WTC11 (cell line): Measurements from ENCODE around the gene HOXD1. TPM values are rescaled to one million over a fixed set of nuclear protein-coding genes. Genes with fewer than 3 reads are reported as not detected.
A peak's percentile ranks its signal among the peaks of the same experiment; 100 is the strongest.

Source experiments
- ATAC-seq: fragments of 200-7000 bp; cut with Tn5 transposase; 2 replicates; pipeline ENCODE4 v1.10.0; 2021; ENCODE audit warnings: mild to moderate bottlenecking, moderate library complexity
- CTCF ChIA-PET: fragments of 300-600 bp; sonication (Branson Sonifier 250); formaldehyde crosslinking; loops from one replicate; lab custom pipeline; 2021; ENCODE audit warnings: antibody characterized with exemption; lab: Charles Lee
- POLR2A ChIA-PET: fragments of 350-600 bp; sonication (Branson Sonifier 250); formaldehyde crosslinking; loops from one replicate; lab custom pipeline; 2021; ENCODE audit warnings: antibody characterized with exemption; lab: Charles Lee
- DNase-seq: peaks from one replicate; pipeline ENCODE4 v3.0.0; 2021; ENCODE audit warnings: low spot score
- H3K27ac Mint-ChIP-seq: 2 replicates; pipeline ENCODE4 v1.8.0; 2021; ENCODE audit warnings: mixed read lengths
- H3K27me3 Mint-ChIP-seq: 2 replicates; pipeline ENCODE4 v1.8.0; 2021; ENCODE audit warnings: low read depth, mild to moderate bottlenecking, moderate library complexity, mixed read lengths
- H3K36me3 Mint-ChIP-seq: 2 replicates; pipeline ENCODE4 v1.8.0; 2021; ENCODE audit warnings: mixed read lengths
- H3K4me1 Mint-ChIP-seq: 2 replicates; pipeline ENCODE4 v1.8.0; 2022; ENCODE audit warnings: mixed read lengths
- H3K4me3 Mint-ChIP-seq: 2 replicates; pipeline ENCODE4 v1.8.0; 2021; ENCODE audit warnings: mild to moderate bottlenecking, moderate library complexity, mixed read lengths
- H3K9me3 Mint-ChIP-seq: 2 replicates; pipeline ENCODE4 v1.8.0; 2021; ENCODE audit warnings: mixed read lengths
- ESRRA ChIP-seq: sonication (generic); formaldehyde crosslinking; IDR thresholded peaks from 2 replicates; pipeline ENCODE4 v1.8.1; 2022; ENCODE audit warnings: mild to moderate bottlenecking, missing genetic modification reagents, borderline replicate concordance
- FOXJ3 ChIP-seq: sonication (generic); formaldehyde crosslinking; IDR thresholded peaks from 2 replicates; pipeline ENCODE4 v1.9.0; 2021; ENCODE audit warnings: missing genetic modification reagents, mild to moderate bottlenecking, borderline replicate concordance
- GABPB1 ChIP-seq: sonication (generic); formaldehyde crosslinking; IDR thresholded peaks from 2 replicates; pipeline ENCODE4 v1.8.1; 2023; ENCODE audit warnings: mild to moderate bottlenecking, missing genetic modification reagents
- GTF2I ChIP-seq: fragments of 250-450 bp; sonication (Bioruptor Pico); conservative IDR thresholded peaks from 2 replicates; pipeline ENCODE4 v1.4.0; 2021; ENCODE audit warnings: mild to moderate bottlenecking
- JAZF1 ChIP-seq: fragments of 250-450 bp; sonication (Bioruptor Pico); IDR thresholded peaks from 2 replicates; pipeline ENCODE4 v1.9.0; 2021; ENCODE audit warnings: moderate library complexity, mild to moderate bottlenecking, inconsistent platforms
- JUN ChIP-seq: sonication (generic); formaldehyde crosslinking; IDR thresholded peaks from 2 replicates; pipeline ENCODE4 v1.8.0; 2023; ENCODE audit warnings: mild to moderate bottlenecking, missing genetic modification reagents
- MYBL2 ChIP-seq: sonication (generic); formaldehyde crosslinking; IDR thresholded peaks from 2 replicates; pipeline ENCODE4 v1.8.1; 2023; ENCODE audit warnings: mild to moderate bottlenecking, moderate library complexity, missing genetic modification reagents
- NR2C2 ChIP-seq: sonication (generic); formaldehyde crosslinking; IDR thresholded peaks from 2 replicates; pipeline ENCODE4 v1.8.0; 2022; ENCODE audit warnings: mild to moderate bottlenecking, missing genetic modification reagents
- NR3C1 ChIP-seq: sonication (generic); formaldehyde crosslinking; conservative IDR thresholded peaks from 2 replicates; pipeline ENCODE4 v1.8.1; 2023; ENCODE audit warnings: low read depth, mild to moderate bottlenecking, missing genetic modification reagents
- PRRX2 ChIP-seq: fragments of 250-450 bp; sonication (Bioruptor Pico); IDR thresholded peaks from 2 replicates; pipeline ENCODE4 v1.8.0; 2021; ENCODE audit warnings: mild to moderate bottlenecking
- SMAD3 ChIP-seq: sonication (generic); formaldehyde crosslinking; IDR thresholded peaks from 2 replicates; pipeline ENCODE4 v1.8.0; 2022; ENCODE audit warnings: missing genetic modification reagents, mild to moderate bottlenecking, borderline replicate concordance
- SOX15 ChIP-seq: fragments of 250-450 bp; sonication (Bioruptor Pico); IDR thresholded peaks from 2 replicates; pipeline ENCODE4 v1.9.0; 2021; ENCODE audit warnings: mild to moderate bottlenecking
- SP1 ChIP-seq: sonication (generic); formaldehyde crosslinking; conservative IDR thresholded peaks from 2 replicates; pipeline ENCODE4 v1.8.1; 2022; ENCODE audit warnings: missing genetic modification reagents
- TCF7 ChIP-seq: sonication (generic); formaldehyde crosslinking; IDR thresholded peaks from 2 replicates; pipeline ENCODE4 v1.8.0; 2022; ENCODE audit warnings: mild to moderate bottlenecking, low read depth, missing genetic modification reagents, moderate library complexity
- TEAD1 ChIP-seq: sonication (generic); formaldehyde crosslinking; IDR thresholded peaks from 2 replicates; pipeline ENCODE4 v1.8.0; 2022; ENCODE audit warnings: mild to moderate bottlenecking, missing genetic modification reagents
- TEAD4 ChIP-seq: sonication (generic); formaldehyde crosslinking; IDR thresholded peaks from 2 replicates; pipeline ENCODE4 v1.8.0; 2022; ENCODE audit warnings: mild to moderate bottlenecking, missing genetic modification reagents
- ZNF219 ChIP-seq: sonication (generic); formaldehyde crosslinking; IDR thresholded peaks from 2 replicates; pipeline ENCODE4 v1.8.0; 2023; ENCODE audit warnings: missing genetic modification reagents, mild to moderate bottlenecking, borderline replicate concordance
- ZNF232 ChIP-seq: sonication (generic); formaldehyde crosslinking; IDR thresholded peaks from 2 replicates; pipeline ENCODE4 v1.8.0; 2022; ENCODE audit warnings: mild to moderate bottlenecking, missing genetic modification reagents
- ZNF263 ChIP-seq: sonication (generic); formaldehyde crosslinking; IDR thresholded peaks from 2 replicates; pipeline ENCODE4 v1.8.1; 2022; ENCODE audit warnings: low read depth, mild to moderate bottlenecking, moderate library complexity, missing genetic modification reagents
- total RNA-seq: library from RNA; stranded (reverse); gene quantifications from 3 replicates; pipeline ENCODE4 v1.2.3, GENCODE V29; 2021
- TF ChIP-seq, protein P1 (sequence below): fragments of 250-450 bp; sonication (Bioruptor Pico); IDR thresholded peaks from 2 replicates; pipeline ENCODE4 v2.1.2; 2022; ENCODE audit warnings: mild to moderate bottlenecking, moderate library complexity
- TF ChIP-seq, protein P2 (sequence below): sonication (generic); formaldehyde crosslinking; IDR thresholded peaks from 2 replicates; pipeline ENCODE4 v1.8.0; 2023; ENCODE audit warnings: mild to moderate bottlenecking, missing genetic modification reagents
- TF ChIP-seq, protein P3 (sequence below): sonication (generic); formaldehyde crosslinking; IDR thresholded peaks from 2 replicates; pipeline ENCODE4 v1.8.1; 2023; ENCODE audit warnings: mild to moderate bottlenecking, missing genetic modification reagents, borderline replicate concordance
- TF ChIP-seq, protein P4 (sequence below): sonication (generic); formaldehyde crosslinking; IDR thresholded peaks from 2 replicates; pipeline ENCODE4 v1.8.1; 2022; ENCODE audit warnings: low read depth, mild to moderate bottlenecking, moderate library complexity, missing genetic modification reagents, borderline replicate concordance
- TF ChIP-seq, protein P5 (sequence below): sonication (generic); formaldehyde crosslinking; IDR thresholded peaks from 2 replicates; pipeline ENCODE4 v1.8.1; 2022; ENCODE audit warnings: mild to moderate bottlenecking, missing genetic modification reagents, moderate library complexity, borderline replicate concordance
- TF ChIP-seq, protein P6 (sequence below): sonication (generic); formaldehyde crosslinking; conservative IDR thresholded peaks from 2 replicates; pipeline ENCODE4 v1.8.1; 2023; ENCODE audit warnings: mild to moderate bottlenecking, low read depth, missing genetic modification reagents, moderate library complexity

Gene HOXD1
- total RNA-seq, 1 experiment from 2014 or later, result 0.22 TPM

DNA sequence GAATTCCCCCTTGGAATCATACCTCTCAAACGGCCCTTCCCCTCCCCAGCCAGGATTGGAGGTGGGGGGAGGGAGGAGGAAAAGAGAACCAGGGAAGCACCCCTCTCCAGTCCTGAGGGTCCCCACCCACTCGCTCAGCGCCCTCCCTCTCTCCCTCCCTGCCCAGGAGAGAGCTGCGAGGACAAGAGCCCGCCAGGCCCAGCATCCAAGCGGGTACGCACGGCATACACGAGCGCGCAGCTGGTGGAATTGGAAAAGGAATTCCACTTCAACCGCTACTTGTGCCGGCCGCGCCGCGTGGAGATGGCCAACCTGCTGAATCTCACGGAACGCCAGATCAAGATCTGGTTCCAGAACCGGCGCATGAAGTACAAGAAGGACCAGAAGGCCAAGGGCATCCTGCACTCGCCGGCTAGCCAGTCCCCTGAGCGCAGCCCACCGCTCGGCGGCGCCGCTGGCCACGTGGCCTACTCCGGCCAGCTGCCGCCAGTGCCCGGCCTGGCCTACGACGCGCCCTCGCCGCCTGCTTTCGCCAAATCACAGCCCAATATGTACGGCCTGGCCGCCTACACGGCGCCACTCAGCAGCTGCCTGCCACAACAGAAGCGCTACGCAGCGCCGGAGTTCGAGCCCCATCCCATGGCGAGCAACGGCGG lies 17.0 kb upstream of the HOXD1 start:
- ChIA-PET POLR2A (interaction anchor here (1.8 kb wide), 1 partner anchor 11 kb away, joined by 7 read pairs; no protein-coding TSS in a partner anchor), CTCF (interaction anchor here (0.6 to 1.9 kb wide), 9 partner anchors 9 to 383 kb away, joined by 3 to 8 read pairs (median 4); no protein-coding TSS in a partner anchor)
- Mint-ChIP-seq H3K27ac (no peak overlapping the region), H3K27me3 (peaks cover 100% of the 10 kb centered on the region), H3K4me1 (peaks cover 35% of the 10 kb centered on the region), H3K4me3 (peak overlapping the region; percentile 66), H3K9me3 (no peaks in the 10 kb centered on the region), H3K36me3 (peaks cover 4% of the 10 kb centered on the region; the same call in 1 of the 2 replicates)
- peak; percentile 33 for ATAC-seq
- DNase-seq, result peak; percentile 62
- TF ChIP-seq SP1 (CRISPR knock-in tag) (0 out of 2 replicates have a peak, but pooled peaks have one; percentile 43), ZNF219 (CRISPR knock-in tag) (no peak), TCF7 (CRISPR knock-in tag) (peak; percentile 84; the same call in 1 of the 2 replicates), NR2C2 (CRISPR knock-in tag) (no peak), GABPB1 (CRISPR knock-in tag) (no peak), TEAD1 (CRISPR knock-in tag) (no peak), FOXJ3 (no peak), JAZF1 (CRISPR knock-in tag) (no peak), ZNF232 (CRISPR knock-in tag) (no peak), GTF2I (CRISPR knock-in tag) (no peak), ZNF263 (CRISPR knock-in tag) (no peak), MYBL2 (peak; percentile 89), NR3C1 (CRISPR knock-in tag) (no peak), TEAD4 (CRISPR knock-in tag) (no peak), ESRRA (CRISPR knock-in tag) (0 out of 2 replicates have a peak, but pooled peaks have one; percentile 57), PRRX2 (no peak), JUN (CRISPR knock-in tag) (no peak; the same call in 1 of the 2 replicates), SOX15 (CRISPR knock-in tag) (no peak), SMAD3 (CRISPR knock-in tag) (0 out of 2 replicates have a peak, but pooled peaks have one; percentile 37)
- TF ChIP-seq, protein P1, sequence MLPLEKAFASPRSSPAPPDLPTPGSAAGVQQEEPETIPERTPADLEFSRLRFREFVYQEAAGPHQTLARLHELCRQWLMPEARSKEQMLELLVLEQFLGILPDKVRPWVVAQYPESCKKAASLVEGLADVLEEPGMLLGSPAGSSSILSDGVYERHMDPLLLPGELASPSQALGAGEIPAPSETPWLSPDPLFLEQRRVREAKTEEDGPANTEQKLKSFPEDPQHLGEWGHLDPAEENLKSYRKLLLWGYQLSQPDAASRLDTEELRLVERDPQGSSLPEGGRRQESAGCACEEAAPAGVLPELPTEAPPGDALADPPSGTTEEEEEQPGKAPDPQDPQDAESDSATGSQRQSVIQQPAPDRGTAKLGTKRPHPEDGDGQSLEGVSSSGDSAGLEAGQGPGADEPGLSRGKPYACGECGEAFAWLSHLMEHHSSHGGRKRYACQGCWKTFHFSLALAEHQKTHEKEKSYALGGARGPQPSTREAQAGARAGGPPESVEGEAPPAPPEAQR (CRISPR knock-in tag), result no peak
- TF ChIP-seq, protein P2, sequence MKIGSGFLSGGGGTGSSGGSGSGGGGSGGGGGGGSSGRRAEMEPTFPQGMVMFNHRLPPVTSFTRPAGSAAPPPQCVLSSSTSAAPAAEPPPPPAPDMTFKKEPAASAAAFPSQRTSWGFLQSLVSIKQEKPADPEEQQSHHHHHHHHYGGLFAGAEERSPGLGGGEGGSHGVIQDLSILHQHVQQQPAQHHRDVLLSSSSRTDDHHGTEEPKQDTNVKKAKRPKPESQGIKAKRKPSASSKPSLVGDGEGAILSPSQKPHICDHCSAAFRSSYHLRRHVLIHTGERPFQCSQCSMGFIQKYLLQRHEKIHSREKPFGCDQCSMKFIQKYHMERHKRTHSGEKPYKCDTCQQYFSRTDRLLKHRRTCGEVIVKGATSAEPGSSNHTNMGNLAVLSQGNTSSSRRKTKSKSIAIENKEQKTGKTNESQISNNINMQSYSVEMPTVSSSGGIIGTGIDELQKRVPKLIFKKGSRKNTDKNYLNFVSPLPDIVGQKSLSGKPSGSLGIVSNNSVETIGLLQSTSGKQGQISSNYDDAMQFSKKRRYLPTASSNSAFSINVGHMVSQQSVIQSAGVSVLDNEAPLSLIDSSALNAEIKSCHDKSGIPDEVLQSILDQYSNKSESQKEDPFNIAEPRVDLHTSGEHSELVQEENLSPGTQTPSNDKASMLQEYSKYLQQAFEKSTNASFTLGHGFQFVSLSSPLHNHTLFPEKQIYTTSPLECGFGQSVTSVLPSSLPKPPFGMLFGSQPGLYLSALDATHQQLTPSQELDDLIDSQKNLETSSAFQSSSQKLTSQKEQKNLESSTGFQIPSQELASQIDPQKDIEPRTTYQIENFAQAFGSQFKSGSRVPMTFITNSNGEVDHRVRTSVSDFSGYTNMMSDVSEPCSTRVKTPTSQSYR (CRISPR knock-in tag), result no peak
- TF ChIP-seq, protein P3, sequence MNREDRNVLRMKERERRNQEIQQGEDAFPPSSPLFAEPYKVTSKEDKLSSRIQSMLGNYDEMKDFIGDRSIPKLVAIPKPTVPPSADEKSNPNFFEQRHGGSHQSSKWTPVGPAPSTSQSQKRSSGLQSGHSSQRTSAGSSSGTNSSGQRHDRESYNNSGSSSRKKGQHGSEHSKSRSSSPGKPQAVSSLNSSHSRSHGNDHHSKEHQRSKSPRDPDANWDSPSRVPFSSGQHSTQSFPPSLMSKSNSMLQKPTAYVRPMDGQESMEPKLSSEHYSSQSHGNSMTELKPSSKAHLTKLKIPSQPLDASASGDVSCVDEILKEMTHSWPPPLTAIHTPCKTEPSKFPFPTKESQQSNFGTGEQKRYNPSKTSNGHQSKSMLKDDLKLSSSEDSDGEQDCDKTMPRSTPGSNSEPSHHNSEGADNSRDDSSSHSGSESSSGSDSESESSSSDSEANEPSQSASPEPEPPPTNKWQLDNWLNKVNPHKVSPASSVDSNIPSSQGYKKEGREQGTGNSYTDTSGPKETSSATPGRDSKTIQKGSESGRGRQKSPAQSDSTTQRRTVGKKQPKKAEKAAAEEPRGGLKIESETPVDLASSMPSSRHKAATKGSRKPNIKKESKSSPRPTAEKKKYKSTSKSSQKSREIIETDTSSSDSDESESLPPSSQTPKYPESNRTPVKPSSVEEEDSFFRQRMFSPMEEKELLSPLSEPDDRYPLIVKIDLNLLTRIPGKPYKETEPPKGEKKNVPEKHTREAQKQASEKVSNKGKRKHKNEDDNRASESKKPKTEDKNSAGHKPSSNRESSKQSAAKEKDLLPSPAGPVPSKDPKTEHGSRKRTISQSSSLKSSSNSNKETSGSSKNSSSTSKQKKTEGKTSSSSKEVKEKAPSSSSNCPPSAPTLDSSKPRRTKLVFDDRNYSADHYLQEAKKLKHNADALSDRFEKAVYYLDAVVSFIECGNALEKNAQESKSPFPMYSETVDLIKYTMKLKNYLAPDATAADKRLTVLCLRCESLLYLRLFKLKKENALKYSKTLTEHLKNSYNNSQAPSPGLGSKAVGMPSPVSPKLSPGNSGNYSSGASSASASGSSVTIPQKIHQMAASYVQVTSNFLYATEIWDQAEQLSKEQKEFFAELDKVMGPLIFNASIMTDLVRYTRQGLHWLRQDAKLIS (CRISPR knock-in tag), result no peak
- TF ChIP-seq, protein P4, sequence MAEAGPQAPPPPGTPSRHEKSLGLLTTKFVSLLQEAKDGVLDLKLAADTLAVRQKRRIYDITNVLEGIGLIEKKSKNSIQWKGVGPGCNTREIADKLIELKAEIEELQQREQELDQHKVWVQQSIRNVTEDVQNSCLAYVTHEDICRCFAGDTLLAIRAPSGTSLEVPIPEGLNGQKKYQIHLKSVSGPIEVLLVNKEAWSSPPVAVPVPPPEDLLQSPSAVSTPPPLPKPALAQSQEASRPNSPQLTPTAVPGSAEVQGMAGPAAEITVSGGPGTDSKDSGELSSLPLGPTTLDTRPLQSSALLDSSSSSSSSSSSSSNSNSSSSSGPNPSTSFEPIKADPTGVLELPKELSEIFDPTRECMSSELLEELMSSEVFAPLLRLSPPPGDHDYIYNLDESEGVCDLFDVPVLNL, result peak; percentile 82; the same call in 1 of the 2 replicates
- TF ChIP-seq, protein P5, sequence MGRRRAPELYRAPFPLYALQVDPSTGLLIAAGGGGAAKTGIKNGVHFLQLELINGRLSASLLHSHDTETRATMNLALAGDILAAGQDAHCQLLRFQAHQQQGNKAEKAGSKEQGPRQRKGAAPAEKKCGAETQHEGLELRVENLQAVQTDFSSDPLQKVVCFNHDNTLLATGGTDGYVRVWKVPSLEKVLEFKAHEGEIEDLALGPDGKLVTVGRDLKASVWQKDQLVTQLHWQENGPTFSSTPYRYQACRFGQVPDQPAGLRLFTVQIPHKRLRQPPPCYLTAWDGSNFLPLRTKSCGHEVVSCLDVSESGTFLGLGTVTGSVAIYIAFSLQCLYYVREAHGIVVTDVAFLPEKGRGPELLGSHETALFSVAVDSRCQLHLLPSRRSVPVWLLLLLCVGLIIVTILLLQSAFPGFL, result no peak
- TF ChIP-seq, protein P6, sequence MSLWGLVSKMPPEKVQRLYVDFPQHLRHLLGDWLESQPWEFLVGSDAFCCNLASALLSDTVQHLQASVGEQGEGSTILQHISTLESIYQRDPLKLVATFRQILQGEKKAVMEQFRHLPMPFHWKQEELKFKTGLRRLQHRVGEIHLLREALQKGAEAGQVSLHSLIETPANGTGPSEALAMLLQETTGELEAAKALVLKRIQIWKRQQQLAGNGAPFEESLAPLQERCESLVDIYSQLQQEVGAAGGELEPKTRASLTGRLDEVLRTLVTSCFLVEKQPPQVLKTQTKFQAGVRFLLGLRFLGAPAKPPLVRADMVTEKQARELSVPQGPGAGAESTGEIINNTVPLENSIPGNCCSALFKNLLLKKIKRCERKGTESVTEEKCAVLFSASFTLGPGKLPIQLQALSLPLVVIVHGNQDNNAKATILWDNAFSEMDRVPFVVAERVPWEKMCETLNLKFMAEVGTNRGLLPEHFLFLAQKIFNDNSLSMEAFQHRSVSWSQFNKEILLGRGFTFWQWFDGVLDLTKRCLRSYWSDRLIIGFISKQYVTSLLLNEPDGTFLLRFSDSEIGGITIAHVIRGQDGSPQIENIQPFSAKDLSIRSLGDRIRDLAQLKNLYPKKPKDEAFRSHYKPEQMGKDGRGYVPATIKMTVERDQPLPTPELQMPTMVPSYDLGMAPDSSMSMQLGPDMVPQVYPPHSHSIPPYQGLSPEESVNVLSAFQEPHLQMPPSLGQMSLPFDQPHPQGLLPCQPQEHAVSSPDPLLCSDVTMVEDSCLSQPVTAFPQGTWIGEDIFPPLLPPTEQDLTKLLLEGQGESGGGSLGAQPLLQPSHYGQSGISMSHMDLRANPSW (CRISPR knock-in tag), result no peak
